ENCODE measurements around the gene NAB1.

DNA sequence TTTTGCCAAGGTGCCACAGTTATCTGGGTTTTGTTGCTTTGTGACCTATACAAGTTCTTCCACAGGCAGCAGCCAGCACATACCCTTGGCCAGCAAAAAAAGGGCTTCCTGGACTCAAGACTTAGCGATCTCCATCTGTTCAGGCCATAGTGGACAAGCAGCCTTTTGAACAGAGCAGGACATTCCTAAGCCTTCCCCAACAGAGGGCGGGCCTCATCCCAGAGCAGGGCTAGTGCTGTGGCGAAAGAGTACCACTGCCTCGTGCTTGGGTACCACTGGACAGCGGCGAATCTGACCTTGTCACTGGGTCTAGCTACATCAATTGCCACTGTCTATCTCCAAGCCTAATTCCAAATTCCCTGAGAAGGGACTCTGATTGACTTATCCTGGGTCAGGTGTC is 56.4 kb downstream of the NAB1 start:
- TF ChIP-seq POLR2A (IDR thresholded peaks at IDR 0.05; ENCODE audit: low read length), result no peak
- no peak for TF ChIP-seq GATA1 (IDR thresholded peaks at IDR 0.05; ENCODE audit: low read depth, low read length)

Data from erythroblast (primary cell).